Measurements from ENCODE around the gene CLEC10A.

- TF ChIP-seq, protein P1, sequence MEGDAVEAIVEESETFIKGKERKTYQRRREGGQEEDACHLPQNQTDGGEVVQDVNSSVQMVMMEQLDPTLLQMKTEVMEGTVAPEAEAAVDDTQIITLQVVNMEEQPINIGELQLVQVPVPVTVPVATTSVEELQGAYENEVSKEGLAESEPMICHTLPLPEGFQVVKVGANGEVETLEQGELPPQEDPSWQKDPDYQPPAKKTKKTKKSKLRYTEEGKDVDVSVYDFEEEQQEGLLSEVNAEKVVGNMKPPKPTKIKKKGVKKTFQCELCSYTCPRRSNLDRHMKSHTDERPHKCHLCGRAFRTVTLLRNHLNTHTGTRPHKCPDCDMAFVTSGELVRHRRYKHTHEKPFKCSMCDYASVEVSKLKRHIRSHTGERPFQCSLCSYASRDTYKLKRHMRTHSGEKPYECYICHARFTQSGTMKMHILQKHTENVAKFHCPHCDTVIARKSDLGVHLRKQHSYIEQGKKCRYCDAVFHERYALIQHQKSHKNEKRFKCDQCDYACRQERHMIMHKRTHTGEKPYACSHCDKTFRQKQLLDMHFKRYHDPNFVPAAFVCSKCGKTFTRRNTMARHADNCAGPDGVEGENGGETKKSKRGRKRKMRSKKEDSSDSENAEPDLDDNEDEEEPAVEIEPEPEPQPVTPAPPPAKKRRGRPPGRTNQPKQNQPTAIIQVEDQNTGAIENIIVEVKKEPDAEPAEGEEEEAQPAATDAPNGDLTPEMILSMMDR (IDR thresholded peaks at IDR 0.05; ENCODE audit: low read length): no peak
- TF ChIP-seq EZH2 (optimal IDR thresholded peaks at IDR 0.05; ENCODE audit: low read depth, low read length): no peak
These were observed 33.4 kb upstream of the CLEC10A start for GRCh38 chr17:7113273-7114071.
